ENCODE results near the gene CDH26. TPM values are rescaled to one million over a fixed set of nuclear protein-coding genes. Genes with fewer than 3 reads are reported as not detected.

The CDH26 gene
- total and polyA plus RNA-seq, 9 of the 15 experiments (the other 6 are each of a cell fraction or from before 2014, with no cell fraction given) = 0.07 to 0.13 (median 0.10) TPM; not detected in 4

- TF ChIP-seq ZNF740 (CRISPR knock-in tag; IDR thresholded peaks at IDR 0.05) = peak; percentile 71
- no peak; a peak in 1 of 4 replicates for TF ChIP-seq ZNF740 (tag; IDR thresholded peaks at IDR 0.05)
- TF ChIP-seq HDAC6 (IDR thresholded peaks at IDR 0.05; ENCODE audit: low read depth, low read length) = no peak
- TF ChIP-seq, protein P1, sequence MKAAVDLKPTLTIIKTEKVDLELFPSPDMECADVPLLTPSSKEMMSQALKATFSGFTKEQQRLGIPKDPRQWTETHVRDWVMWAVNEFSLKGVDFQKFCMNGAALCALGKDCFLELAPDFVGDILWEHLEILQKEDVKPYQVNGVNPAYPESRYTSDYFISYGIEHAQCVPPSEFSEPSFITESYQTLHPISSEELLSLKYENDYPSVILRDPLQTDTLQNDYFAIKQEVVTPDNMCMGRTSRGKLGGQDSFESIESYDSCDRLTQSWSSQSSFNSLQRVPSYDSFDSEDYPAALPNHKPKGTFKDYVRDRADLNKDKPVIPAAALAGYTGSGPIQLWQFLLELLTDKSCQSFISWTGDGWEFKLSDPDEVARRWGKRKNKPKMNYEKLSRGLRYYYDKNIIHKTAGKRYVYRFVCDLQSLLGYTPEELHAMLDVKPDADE (conservative IDR thresholded peaks at IDR 0.05; ENCODE audit: control insufficient read depth, low read depth, low read length) = no peak
- TF ChIP-seq TCF7 (IDR thresholded peaks at IDR 0.05; ENCODE audit: borderline replicate concordance) = no peak
- no peak for TF ChIP-seq GABPB2 (CRISPR knock-in tag; conservative IDR thresholded peaks at IDR 0.05)
- peak; percentile 57; the same call in 1 of the 2 replicates for TF ChIP-seq TOE1 (IDR thresholded peaks at IDR 0.05; ENCODE audit: borderline replicate concordance)
- no peak for TF ChIP-seq TOE1 (CRISPR knock-in tag; IDR thresholded peaks at IDR 0.05; ENCODE audit: borderline replicate concordance, low read depth)
- no peak for TF ChIP-seq RFX1 (IDR thresholded peaks at IDR 0.05)
- no peak for TF ChIP-seq FOS (IDR thresholded peaks at IDR 0.05; ENCODE audit: extremely low read depth, insufficient read length)
- TF ChIP-seq ZNF77 (CRISPR knock-in tag; IDR thresholded peaks at IDR 0.05) = no peak
- TF ChIP-seq HMGN3 (IDR thresholded peaks at IDR 0.05; ENCODE audit: borderline replicate concordance, extremely low read depth, insufficient read length, low read depth, low read length) = peak; percentile 71
- no peak for TF ChIP-seq OTX1 (CRISPR knock-in tag; IDR thresholded peaks at IDR 0.05)
- TF ChIP-seq MCM5 (IDR thresholded peaks at IDR 0.05; ENCODE audit: low read depth) = no peak
- TF ChIP-seq HINFP (tag; conservative IDR thresholded peaks at IDR 0.05; ENCODE audit: low read depth) = peak; percentile 70
- no peak for TF ChIP-seq EWSR1 (IDR thresholded peaks at IDR 0.05; ENCODE audit: borderline replicate concordance, low read depth, partially characterized antibody)
- TF ChIP-seq, protein P2, sequence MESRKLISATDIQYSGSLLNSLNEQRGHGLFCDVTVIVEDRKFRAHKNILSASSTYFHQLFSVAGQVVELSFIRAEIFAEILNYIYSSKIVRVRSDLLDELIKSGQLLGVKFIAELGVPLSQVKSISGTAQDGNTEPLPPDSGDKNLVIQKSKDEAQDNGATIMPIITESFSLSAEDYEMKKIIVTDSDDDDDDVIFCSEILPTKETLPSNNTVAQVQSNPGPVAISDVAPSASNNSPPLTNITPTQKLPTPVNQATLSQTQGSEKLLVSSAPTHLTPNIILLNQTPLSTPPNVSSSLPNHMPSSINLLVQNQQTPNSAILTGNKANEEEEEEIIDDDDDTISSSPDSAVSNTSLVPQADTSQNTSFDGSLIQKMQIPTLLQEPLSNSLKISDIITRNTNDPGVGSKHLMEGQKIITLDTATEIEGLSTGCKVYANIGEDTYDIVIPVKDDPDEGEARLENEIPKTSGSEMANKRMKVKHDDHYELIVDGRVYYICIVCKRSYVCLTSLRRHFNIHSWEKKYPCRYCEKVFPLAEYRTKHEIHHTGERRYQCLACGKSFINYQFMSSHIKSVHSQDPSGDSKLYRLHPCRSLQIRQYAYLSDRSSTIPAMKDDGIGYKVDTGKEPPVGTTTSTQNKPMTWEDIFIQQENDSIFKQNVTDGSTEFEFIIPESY (CRISPR knock-in tag; IDR thresholded peaks at IDR 0.05) = no peak
- no peak for TF ChIP-seq TFAM (CRISPR knock-in tag; conservative IDR thresholded peaks at IDR 0.05)
- no peak for TF ChIP-seq E2F5 (CRISPR knock-in tag; IDR thresholded peaks at IDR 0.05)
- no peak for TF ChIP-seq ZC3H11A (IDR thresholded peaks at IDR 0.05; ENCODE audit: low read depth, low read length)
These were observed 17.9 kb upstream of the CDH26 start, which contains the start of the genes FAM217B and PPP1R3D (continued) for GRCh38 chr20:59940129-59940955.
